Measurements from ENCODE around the gene DGAT2. TPM values are rescaled to one million over a fixed set of nuclear protein-coding genes. Genes with fewer than 3 reads are reported as not detected.
"Not testable (repeated sequence)": the region's sequence is repeated elsewhere in the genome, so short reads cannot be mapped to it uniquely, and the experiment has no call there.

DGAT2 gene
- 1 to 10 TPM; 3.9 to 4.6 (median 4.0) TPM for polyA plus RNA-seq (ENCODE audit: insufficient read length in 3 of 3)

DNA sequence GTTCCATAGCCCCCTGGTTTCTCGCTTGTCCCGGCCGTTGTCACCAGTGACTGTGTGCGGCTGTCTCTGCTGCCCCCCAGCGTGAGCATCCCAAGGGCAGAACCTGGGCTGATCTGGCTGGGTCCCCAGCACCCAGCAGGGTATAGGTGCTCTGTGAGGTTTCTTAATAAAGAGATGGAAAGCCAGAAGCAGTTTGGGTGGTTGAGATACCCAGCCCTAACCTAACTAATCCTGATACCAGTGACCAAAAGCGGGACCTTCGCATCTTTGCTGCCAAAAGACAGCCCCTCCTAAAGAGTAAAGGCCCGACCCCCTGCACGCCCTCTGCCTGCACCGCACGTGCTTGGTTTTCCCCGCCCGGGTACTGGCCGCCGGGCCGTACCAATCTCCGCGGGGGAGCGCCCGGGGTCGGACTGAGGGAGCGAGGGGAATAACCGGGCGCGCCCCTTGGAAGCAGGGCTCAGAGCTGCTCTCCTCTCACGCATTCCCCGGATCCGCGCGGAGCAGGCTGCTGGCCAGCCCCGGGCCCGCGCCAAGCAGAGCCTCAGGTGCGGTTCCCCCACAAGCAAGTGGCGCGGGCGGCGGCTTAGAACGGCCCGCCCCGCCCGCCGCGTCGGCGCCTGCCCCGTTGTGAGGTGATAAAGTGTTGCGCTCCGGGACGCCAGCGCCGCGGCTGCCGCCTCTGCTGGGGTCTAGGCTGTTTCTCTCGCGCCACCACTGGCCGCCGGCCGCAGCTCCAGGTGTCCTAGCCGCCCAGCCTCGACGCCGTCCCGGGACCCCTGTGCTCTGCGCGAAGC lies at the start of gene DGAT2:
DGAT2 (plus strand) TSS at position 667 of the 797 bp plus-strand sequence. CDS start 214 bp downstream, outside the sequence.
- DNase-seq (ENCODE audit: low read depth in 3 of 3, low spot score in 2 of 3): peak in 2 of 3 donors; percentile 56 to 57

DNA sequence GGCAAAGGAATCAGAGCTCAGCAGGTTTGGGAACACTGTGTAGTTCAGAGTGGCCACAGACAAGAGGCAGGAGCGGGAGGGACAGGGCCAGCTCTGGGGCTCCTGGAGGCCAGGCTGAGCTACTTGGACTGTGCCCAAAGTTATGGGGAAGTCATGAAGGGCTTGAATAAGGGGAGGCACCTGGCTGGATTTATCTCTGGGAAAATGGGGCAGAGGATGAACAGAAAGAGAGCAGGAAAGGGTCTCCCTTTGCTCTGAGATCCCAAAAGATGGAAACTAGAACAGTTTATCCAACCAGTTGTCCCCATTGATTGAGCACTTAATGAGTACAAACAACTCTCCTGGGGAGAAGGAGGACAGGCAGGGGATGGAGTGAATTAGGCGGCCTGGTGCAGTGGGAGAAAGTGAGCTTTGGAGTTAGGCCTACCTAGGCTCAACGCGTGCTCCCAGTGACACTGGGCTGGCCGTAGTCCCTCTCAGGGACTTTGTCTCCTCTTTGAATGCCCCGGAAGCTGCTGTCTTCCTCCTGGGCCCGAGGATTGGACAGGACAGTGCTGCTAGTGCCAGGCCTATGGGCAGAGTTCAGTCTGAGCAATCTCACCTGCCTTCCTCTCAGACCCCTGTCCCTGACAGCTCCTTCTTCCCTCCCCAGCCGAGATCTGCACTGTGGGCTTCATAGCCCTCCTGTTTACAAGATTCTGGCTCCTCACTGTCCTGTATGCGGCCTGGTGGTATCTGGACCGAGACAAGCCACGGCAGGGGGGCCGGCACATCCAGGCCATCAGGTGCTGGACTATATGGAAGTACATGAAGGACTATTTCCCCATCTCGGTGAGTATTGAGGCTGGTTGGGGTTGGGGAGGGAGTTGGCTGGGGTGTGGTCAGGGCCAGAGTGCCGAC lies 49.0 kb upstream of the DGAT2 start:
- no peak for DNase-seq (ENCODE audit: low read depth in 3 of 3, low spot score in 2 of 3)

GRCh38 chr11:75720639-75721038 lies 47.9 kb upstream of the DGAT2 start:
- no peak for DNase-seq (ENCODE audit: low read depth in 3 of 3, low spot score in 2 of 3)

DNA sequence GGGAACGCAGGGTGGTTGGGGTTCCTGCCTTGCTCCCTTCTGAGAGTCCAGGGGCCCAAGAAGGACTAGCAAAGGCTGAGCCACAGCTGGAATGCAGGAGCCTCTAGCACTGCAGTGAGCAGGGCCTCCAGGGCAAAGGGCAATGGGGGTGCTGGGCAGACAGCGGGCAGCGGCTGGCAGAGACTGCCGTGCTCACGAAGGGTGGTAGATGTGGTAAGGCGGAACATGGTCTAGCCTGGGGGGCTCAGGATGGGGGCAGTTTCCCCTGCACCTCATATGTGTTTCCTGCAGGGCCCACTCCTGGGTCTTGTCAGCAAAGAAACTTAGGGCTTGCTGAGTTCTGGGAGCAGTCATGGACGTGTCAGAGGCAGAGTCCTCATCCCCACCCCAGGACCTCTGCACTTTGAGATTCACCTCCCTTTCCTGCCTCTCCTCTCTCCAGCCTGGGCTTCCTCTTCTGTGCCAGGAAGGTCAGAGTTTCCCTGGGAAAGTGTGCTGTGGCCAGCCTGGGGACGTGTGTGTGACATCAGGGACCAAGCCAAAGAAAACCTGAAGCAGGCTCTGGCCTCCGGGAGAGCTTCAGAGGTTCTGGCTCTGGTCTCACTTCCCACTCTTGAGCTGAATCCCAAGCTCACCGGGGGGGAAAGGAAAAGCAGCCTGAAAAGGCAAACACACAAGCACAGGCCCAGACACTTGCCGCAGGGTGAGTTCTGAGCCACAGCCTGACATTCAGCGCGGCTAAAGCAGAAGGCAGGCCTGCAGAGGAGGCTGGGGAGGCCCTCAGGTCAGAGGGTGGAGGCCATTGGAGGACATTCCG lies 46.5 kb upstream of the DGAT2 start:
- DNase-seq (ENCODE audit: low read depth in 3 of 3, low spot score in 2 of 3): no peak

GRCh38 chr11:75722669-75723042 lies 45.9 kb upstream of the DGAT2 start:
- DNase-seq (ENCODE audit: low read depth in 3 of 3, low spot score in 2 of 3): no peak

DNA sequence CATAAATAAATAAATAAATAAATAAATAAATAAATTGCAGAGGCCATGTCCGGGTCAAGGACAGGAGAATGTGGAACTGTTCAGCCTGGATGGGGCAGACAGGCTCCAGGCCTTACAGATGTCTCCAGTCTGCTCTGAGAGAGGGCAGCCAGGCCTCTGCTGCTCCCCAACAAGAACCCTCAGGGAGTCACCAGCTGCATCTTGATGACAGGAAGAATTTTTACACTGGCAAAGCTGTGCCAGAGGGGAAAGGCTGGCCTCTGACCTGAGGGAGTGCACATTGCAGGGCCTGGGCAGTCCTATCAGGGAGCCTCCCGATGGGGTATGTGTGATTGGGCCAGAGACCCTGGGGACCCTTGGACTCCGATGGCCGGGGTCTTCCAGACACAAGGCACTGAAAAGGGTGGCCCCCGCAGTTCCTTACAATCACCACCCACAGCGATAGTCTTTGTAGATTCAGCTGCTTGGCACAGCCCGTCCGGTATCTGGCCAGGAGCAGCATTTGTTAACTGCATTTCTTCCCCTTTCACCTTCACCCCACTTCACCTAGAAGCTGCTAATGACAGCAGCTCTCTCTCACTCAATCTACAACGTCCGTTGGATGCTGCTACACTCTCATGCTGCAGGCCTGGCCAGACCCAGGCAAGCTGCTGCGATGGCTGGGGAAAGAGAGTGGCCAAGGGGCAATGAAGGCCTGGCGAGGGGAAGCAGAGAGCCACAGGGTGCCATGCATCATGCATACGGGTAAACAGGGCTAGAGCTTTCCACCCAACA lies 42.8 kb upstream of the DGAT2 start:
- no peak for DNase-seq (ENCODE audit: low read depth in 3 of 3, low spot score in 2 of 3)

GRCh38 chr11:75728992-75729391 lies 39.6 kb upstream of the DGAT2 start:
- no peak for DNase-seq (ENCODE audit: low read depth in 3 of 3, low spot score in 2 of 3)

DNA sequence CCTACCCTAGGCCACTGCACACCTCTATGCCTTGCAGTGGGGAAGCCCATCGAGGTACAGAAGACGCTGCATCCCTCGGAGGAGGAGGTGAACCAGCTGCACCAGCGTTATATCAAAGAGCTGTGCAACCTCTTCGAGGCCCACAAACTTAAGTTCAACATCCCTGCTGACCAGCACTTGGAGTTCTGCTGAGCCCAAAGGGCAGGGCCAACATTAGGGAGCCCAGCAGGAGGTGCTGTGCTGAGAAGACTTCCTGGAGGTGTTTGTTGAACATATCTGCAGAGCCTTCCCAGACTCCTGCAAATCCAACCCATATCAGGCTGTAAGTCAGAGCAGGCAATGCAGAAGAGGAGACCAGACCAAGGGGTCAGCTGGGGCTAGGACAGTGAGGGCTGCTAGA lies 37.5 kb upstream of the DGAT2 start:
- no peak for DNase-seq (ENCODE audit: low read depth in 3 of 3, low spot score in 2 of 3)

GRCh38 chr11:75733071-75733430 lies 35.5 kb upstream of the DGAT2 start:
- DNase-seq (ENCODE audit: low read depth in 3 of 3, low spot score in 2 of 3): no peak

DNA sequence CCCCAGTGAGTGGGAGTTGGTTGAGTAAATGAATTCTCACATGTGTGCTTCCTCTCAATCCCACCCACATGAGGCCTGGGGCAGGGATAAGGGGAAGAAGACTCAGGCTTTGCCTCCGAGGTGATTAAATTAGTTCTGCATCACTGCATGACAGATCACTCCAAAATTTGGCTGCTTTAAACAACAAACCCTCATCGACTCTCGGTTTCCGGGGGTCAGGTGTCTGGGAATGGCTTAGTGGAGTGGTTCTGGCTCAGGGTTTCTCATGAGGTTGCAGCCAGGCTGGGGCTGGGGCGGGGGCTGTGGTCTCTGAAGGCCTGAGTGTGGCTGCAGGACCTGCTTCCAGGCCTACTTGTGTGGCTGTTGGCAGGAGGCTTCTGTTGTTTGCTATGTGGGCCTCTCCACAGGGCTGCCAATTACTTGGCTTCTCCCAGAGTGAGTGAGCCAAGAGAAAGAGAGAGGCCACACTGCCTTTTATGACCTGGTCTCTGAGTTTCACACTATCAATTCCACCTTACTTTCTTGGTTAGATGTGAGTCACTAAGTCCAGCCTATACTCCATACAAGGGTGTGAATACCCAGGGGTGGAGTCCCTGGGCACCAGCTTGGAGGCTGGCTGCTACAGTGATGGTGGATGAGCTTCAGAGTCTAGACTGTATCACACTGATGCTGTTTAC lies 35.0 kb upstream of the DGAT2 start:
- no peak for DNase-seq (ENCODE audit: low read depth in 3 of 3, low spot score in 2 of 3)

DNA sequence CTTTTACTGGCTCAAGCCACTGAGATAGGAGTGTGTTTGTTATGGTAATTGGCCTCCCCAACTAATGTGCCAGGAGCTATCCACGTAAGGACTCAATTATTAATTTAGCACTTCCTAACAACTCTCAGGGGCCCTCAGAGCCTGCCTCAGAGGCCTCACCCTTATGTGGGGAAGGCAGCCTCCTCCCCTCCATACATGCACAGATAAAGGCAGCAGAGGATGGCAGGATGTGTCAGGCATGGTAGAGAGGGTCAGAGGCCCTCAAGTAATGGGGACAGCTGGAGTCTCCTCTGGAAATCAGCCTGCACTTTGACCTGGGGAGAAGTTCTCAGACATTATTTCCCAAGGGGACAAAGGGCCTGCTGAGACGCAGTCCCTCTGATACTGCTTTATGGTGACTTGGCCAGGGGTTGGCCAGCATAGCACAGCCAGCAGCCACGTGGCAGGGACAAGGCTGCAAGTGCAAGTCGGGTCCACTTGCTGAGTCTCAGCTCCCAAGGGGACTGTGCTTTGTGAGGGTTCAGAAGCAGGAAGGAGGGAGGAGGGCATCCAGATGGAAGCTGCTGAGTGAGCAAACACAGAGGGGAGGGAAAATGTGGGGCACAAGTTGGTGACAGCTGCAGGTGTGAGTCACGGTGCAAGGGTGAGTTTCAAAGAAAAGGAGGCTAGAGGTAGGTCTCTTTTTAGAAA lies 33.9 kb upstream of the DGAT2 start:
- DNase-seq (ENCODE audit: low read depth in 3 of 3, low spot score in 2 of 3): no peak

GRCh38 chr11:75735181-75735845 lies 33.3 kb upstream of the DGAT2 start:
- DNase-seq (ENCODE audit: low read depth in 3 of 3, low spot score in 2 of 3): no peak

DNA sequence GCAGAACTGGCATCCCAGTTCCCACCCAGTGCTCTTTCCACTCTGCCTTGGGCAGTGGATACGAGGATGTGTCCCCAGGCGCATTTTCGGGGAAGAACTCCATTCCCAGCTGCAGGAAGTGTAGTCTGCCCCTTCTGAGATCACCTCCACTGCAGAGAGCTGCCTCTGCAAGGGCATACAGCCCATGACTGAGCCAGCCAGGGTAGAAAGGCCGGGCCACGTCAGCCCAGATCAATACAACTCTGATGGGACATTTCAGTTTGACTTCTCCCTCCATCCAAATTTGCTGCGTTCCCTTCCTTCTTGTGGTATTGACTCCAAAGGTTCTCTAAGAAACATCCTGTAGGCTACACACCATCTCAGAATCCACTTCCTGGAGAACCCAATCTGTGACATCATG lies 31.3 kb upstream of the DGAT2 start:
- DNase-seq (ENCODE audit: low read depth in 3 of 3, low spot score in 2 of 3): no peak

- no peak for DNase-seq (ENCODE audit: low read depth in 3 of 3, low spot score in 2 of 3)
Measured at GRCh38 chr11:75740681-75741080, 27.9 kb upstream of the DGAT2 start.

- not testable (repeated sequence) for DNase-seq (ENCODE audit: low read depth in 3 of 3, low spot score in 2 of 3)
Measured at GRCh38 chr11:75743159-75743558, 25.4 kb upstream of the DGAT2 start.

DNA sequence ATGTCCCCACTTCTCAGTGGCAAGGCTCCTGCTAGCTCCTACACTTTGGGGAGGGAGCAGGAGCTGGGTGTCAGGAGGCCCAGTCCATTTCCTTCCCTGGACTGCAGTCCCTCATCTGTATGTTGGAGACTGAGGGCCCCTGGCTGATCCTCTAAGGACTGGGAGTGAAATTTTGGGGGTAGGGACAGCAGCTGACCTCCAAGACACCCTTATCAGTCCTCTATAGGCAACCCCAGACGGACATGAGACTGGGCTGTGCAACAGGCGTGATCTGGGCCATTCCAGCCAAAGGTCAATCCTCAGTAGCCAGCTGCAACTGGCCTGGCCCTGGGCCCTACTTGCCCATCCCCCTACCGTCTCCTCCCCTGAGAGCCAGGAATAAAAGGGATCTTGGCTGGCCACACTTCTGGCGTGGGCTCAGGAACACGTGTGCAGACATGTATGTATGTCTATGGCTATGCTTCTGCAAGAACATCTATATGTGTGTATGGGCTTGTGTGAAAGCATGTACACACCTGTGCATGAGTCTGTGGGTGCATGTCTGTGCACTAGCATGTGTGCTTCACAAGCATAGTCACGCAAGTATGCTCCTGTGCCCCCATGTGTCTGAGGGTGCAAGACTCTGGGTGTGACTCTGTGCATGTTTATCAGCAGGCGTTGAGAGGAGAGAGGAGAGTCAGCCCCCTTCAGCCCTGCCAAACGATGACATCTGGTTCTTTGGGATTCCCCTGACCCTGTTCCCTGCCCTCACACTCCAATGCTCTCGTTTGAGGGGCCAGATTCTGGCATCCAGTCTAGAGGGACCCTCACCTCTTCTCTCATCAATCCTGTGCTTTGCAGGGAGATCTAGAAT lies 24.6 kb upstream of the DGAT2 start:
- no peak for DNase-seq (ENCODE audit: low read depth in 3 of 3, low spot score in 2 of 3)

- no peak for DNase-seq (ENCODE audit: low read depth in 3 of 3, low spot score in 2 of 3)
Measured at GRCh38 chr11:75745807-75746206, 22.8 kb upstream of the DGAT2 start.
